Stimulated activated CD8-positive, alpha-beta memory T cell treated with anti-CD3 and anti-CD28 coated beads, Interleukin-12 subunit alpha, Interleukin-12 subunit beta, amount 100 ng/mL, for 24 hours (primary cell): ENCODE data around the gene PSAP.
"Not testable (repeated sequence)": the region's sequence is repeated elsewhere in the genome, so short reads cannot be mapped to it uniquely, and the experiment has no call there.

Experiments used
- DNase-seq: peaks from one replicate; pipeline ENCODE4 v3.0.0-alpha.2; 2020; ENCODE audit errors: extremely low read depth

The PSAP gene

DNA sequence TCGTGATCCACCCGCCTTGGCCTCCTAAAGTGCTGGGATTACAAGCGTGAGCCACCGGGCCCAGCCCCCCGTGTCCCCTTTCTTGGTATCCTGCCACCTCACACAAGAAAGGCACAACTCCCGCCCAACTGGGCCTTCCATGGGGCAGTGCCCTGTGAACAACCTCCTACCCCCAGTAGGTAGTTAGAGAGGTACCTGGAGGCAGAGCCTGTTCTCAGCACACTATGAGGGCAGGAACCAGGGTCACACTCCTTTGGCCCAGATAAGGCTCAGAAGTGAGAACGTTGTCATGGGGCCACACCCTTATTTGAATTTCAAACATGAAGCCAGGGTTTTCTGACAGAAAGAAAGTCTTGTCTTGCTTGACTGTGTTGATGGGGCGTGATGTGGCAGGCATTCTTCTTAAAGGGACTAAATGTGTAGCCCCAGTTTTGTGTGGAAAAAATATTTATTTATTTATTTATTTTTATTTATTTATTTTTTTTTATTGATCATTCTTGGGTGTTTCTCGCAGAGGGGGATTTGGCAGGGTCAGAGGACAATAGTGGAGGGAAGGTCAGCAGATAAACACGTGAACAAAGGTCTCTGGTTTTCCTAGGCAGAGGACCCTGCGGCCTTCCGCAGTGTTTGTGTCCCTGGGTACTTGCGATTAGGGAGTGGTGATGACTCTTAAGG is 23.8 kb upstream of the PSAP start:
- DNase-seq = not testable (repeated sequence)

DNA sequence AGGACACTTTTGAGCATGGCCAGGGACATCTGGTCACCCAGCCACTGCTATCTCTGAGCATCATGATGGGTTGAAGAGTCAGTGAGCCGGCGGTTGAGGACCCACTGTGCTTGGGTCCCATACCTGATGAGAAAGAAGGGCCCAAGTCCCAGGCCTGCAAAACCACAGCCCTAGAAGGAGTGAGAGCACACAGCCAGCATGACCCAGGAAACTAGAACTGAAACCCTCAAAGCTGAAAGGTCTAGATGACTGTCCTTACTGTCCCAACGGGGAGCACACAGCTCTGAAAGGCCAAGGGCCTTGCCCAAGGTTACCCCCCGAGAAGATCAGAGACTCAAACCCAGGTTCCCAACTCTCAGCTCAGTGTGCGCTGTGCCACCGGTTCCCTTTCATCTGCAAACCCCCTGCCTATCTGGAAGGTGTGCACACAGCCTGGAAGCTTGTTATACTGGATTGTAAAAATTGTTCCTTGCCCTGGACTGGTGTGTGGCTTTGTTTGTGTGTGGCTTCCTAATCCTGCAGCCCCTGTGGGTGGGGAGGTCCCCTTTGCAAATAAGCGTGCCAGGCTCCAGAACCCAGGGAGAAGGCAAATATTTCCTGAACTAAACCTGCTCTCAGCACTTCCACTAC is 22.6 kb upstream of the PSAP start:
- DNase-seq = no peak

DNA sequence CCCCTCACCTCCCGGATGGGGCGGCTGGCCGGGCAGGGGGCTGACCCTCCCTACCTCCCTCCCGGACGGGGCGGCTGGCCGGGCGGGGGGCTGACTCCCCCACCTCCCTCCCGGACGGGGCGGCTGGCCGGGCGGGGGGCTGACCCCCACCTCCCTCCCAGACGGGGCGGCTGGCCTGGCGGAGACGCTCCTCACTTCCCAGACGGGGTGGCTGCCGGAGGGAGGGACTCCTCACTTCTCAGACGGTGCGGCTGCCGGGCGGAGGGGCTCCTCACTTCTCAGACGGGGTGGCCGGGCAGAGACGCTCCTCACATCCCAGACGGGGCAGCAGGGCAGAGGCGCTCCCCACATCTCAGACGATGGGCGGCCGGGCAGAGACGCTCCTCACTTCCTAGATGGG is 18.6 kb upstream of the PSAP start:
- not testable (repeated sequence) for DNase-seq

DNA sequence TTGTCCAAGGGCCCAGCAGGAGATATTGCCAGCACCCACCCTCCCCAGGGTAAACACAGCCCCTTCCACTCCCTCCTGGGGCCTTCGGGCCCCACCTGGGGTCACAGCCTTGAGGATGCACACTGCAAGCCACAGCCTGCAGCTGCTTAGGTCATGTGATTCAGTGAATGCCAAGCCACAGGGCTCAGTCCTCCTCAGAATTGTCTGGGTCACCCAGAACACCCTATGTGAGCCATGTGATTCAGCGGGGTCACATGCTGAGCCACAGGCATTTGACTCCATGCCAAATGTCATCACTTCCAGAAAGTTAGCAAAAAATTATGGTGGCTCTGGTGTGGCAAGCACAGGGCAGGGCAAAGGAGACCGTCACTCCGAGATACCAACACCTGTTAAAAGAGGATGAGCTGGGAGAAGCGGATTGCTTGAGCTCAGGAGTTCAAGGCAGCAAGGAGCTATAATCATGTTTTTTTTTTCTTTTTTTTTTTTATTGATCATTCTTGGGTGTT is 17.2 kb upstream of the PSAP start:
- DNase-seq = no peak

DNA sequence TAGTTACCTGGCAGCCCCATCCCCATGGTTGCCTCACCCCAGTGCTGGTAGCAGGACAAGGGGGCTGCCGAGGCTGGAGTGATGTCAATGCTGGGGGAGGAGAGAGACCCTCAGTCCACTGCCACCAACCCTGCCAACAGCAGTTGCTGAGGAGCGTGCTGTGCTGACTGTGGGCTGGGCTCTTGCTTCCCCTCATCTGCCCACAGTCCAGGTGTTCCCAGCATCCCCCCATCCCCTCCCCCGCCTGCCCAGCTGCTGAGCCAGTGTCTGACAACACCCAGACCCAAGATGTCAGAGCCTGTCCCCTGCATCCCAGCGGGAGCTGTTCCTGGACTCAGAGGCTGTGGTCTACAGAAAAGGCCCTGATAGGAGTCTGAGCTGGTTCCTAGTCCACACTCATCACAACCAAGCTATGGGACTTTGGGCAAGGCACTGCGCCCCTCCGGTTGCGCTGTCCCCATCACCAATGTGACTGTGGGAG is 14.6 kb upstream of the PSAP start:
- no peak for DNase-seq

DNA sequence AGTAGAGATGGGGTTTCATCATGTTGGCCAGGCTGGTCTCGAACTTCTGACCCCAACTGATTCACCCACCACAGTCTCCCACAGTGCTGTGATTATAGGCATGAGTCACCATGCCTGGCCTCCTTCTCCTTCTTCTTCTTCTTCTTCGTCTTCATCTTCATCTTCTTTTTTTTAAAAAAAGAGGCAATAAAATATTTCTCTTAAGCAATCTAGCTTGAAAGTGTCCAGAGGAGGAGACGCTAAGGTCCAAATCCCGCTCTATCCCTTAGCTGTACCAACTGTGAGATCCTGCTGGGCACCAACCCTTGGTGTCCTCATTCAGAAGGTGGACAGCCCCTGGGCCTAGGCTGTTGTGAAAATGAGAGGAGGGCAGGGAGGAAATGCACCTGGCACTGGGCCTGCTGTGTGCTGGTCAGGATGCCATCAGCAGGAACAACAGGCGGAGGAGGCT is 13.9 kb upstream of the PSAP start:
- DNase-seq = no peak

DNA sequence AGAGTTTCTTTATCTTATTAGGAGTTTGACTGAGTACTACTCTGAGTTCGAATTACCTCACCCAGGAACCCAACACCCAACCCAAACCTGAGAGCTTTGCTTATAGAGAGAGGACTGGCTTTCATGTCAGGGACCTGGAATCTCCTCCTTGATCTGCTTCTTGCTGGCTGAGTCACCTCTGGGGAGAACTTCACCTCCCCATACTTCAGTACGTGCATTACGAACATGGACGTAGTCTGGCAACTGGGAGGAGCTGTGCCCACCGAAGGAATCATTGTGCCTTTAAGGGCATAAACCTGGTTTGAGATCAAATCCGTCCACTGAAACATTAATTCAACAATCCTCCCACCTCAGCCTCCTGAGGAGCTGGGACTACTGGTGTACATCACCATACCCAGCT is 12.2 kb upstream of the PSAP start:
- DNase-seq = no peak

DNA sequence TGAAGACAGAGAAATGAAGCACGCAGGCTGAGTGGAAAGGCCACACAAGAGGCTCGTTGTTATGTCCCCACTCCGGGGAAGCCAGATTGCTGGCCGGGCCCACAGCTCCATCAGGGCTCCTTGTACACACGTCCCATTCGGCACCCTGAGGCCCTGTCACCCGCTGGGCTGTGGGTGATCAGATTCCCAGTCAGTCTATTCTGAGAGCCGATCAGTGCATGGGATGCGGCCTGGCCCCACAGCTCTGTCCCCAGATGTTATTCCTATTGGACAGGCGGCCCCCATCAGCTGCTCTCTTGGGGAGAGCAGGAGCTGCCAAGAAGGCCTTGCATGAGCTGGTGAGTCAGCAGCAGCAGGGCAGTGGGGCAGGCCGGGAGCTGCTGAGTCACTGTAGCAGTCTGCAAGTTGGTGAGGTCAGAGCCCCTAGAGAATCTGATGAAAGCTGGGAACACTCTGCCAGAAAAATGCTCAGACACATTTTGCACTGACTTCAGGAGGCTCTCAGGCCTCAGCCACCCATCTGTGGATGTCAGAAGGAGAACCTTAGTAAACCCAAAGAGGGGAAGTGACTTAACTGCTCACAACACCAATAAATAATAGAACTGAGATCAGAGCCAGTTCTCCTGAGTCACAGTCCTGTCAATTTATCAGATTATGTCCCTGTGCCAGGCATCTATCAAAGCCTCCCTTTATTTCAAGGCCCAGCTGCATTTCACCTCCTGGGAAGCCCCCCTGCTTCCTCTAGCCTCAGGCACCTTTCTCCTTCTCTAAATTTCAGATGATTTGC is 9.4 kb upstream of the PSAP start:
- DNase-seq = peak; percentile 8

DNA sequence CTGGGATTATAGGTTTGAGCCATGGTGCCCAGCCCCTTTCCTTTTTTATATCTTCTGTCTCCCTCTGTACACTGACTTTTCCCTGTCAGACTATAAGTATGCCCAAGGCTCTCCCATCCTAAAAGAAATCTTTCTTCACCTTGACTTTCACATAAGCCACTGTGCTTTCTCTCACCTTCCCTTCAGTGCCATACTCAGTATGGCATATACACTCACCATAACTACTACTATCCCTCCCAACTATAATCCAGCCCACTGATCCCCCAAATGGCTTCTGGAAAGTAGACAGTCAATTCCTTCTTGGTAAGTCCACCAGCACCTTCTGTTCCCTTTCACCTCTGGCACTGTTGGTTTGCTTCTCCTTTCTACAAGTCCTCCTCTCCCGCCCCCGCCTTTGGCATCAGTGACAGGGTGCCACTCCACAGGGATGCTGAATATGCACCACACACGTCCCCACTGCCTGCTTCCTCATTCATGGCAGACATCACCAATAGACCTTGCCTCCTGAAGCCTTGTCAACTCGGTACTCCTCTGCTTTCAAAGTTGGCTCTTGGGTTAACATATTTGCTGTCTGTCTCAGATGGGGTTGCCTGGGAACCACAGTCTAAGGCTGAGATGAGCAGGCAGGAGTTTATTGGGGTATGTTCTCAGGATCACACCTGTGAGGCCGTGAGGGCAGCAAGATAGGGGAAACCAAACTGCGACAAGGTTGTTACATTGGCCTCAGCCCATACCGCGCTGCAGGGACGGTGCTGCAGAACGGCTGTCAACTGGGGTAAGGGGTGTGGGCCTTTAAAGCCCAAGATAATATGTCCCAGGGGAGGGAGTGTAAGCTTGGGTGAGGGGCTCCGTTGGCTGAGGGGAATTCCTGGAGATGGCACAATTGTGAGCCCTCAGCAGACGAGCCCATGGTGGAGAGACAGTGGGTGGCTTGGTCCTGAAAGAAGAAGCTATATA is 7.2 kb upstream of the PSAP start:
- DNase-seq = no peak

DNA sequence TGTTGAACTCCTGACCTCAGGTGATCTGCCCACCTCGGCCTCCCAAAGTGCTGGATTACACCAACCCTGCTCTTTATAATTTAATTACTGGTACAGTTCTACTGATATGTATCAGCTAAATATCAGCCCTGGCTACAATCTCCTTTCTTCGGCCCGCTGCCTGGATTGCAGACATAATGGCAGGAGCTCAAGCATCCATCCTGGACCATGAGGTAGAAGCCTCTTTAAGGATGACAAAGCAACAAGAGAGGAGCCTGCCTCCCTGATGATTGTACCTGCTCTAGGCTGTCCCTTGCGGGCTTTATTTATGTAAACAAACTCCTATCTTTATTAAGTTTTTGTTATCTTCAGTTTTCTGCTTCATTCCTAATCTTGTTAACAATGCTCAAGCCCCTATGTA is 5.6 kb upstream of the PSAP start:
- DNase-seq = no peak

DNA sequence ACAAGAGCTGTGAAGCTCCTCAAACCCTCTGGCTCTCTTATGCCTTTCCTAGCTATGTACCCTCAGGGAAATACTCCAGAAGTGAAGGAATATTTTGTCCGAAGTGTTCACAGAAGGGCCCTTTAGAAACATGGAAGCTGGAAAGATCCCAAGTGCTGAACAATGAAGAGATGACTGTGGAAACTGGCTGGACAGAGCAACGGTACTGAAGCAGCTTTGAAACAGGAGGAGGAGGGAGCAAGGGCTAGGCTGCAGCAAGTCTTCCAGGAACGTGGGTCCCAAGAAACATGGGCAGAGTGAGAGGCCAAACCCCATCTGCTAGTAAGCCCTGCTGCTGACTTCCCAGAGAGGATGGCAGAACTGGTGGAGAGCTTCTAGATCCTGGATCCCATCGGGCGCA is 3.0 kb upstream of the PSAP start:
- no peak for DNase-seq

DNA sequence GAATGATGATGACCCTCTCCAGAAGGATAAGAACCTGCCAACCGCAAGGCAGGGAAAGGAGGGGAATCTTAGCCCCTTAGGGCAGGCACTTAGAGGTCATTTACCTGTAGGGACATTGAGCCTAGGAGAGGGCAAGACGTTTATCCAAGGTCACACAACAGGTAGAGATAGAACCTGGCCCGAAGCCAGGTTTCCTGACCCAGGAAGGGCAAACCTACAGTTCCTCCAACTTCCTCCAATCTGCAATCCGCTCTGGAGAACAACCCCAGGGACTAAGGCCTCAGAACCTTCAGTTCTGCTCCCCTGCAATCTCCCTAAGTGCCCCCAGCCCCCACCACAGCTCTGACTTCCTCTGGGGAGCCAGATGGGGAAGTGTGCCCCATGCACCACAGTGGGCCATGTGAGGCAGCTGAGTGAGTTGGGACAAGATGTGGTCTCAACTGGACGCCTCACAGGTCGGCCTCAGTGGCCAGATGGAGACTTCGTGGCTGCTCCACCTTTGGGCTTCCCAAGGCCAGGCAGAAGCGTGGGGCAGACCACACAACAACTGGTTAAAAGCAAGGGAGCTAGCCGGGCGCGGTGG is 1.4 kb upstream of the PSAP start:
- DNase-seq = no peak

DNA sequence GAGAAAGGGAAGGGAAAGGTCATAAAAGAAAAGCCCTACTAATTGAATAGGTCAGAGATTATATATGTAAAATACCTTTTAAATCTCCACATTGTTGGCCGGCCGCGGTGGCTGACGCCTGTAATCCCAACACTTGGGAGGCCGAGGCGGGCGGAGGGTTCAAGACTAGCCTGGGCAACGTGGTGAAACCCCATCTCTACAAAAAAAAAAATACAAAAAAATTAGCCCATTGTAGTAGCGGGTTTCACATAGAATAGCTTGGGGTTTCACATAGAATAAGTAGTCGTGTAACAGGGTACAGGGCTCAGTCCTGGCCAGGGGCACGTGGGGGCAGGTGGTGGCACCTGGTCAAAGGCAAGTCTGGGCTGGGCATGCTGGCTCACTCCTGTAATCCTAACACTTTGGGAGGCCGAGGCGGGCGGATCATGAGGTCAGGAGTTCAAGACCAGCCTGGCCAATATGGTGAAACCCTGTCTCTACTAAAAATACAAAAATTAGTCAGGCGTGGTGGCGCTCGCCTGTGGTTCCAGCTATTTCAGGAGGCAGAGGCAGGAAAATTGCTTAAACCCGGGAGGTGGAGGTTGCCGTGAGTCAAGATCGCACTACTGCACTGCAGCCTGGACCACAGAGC is 529 bp upstream of the PSAP start:
- DNase-seq = not testable (repeated sequence)

DNA sequence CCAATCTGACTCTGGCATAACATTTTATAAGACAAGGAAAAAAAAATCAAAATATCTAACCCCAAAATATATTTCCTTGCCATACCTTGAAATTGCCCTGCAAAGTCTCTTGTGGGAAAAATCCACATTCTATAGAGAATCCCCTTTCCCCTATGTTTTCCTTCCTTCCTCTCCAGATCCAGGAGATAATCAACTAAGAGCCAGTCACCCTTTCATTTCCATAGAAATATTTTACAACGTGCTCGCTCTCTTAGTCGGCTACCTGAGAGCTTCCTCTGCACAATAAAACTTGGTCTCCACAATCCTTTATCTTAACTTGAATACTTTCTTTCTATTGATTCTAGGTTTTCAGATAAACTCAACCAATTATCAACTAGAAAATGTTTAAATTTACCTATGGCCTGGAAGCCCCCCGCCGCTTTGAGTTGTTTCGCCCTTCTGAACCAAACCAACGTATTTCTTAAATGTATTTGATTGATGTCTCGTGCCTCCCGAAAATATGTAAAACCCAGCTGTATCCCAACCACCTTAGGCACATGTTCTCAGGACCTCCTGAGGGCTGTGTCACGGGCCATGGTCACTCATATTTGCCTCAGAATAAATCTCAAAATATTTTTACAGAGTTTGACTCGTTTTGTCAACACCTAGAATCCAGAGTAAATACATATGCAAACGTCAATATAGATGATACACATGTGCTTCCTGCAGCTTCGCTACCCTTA is 869 bp downstream of the PSAP start:
- no peak for DNase-seq

DNA sequence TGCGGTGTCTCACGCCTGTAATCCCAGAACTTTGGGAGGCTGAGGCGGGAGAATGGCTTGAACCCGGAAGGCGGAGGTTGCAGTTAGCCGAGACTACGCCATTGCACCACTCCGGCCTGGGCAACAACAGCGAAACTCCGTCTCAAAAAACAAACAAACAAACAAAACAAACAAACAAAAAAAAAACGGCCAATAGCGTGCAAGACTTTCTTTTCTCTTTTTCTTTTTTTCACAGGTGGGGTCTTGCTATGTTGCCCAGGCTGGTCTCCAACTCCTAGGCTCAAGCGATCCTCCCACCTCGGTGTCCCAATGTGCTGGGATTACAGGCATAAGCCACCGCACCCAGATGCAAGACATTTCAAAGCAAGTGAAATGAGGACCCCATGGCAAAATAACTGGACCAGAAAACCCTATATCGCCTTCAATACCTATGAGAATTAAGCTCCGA is 1.6 kb downstream of the PSAP start:
- DNase-seq = no peak

DNA sequence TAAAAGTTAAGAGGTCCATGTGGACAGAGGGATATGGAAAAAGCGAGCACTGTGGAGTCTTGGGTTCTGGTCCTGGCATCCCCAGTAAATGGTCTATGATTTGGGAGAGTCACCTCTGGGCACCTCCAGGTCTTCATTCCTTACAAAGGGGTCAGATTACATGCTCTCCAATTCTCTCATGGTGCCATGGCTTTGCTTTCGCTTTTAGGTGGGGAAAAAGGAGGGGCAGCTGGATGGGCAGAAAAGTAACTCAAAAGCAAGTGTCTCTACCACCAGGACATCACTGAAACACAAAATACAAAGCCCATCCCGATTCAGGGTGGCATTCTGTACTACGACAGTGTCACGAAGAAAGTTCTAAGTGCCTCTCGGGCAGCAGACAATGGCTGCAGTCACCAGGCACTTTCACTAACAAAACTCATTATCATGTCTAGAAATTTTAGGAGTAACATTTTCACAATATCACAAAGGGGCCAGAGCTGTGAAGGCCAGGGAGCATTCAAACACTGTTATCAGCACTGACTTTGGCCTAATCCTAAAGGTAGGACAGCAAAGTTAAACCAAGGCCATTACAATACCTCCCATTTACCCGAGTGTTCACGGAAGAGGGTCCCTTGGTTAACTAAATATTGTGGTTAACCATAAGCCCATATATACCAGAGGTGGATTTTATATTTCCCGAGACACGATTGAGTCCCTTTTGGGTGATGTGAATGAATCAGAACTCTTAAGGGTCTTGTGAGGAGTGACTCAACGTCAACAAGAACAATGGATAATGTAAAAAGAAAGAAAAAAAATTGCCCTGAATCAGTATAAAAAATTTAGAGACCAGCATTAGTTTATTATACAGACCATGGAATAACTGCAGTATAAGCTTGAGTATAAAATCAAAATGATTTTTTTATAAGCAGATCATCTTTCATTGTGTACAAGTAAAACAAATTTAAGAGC is 2.5 kb downstream of the PSAP start:
- no peak for DNase-seq

DNA sequence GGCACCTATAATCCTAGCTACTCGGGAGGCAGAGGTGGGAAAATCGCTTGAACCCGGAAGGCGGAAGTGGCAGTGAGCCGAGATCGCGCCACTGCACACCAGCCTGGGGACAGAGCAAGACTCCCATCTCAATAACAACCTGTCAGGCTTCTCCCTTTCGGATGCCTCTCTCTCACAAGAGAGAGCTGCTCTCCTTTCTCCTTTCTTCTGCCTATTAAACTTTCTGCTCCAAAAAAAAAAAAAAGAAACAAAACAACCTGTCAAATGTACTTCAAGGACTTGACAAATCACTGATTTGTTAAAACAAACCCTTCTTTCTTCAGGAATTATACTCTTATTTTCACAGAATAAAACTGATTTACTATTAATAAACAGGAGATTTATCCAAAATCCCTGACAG is 3.6 kb downstream of the PSAP start:
- DNase-seq = no peak

DNA sequence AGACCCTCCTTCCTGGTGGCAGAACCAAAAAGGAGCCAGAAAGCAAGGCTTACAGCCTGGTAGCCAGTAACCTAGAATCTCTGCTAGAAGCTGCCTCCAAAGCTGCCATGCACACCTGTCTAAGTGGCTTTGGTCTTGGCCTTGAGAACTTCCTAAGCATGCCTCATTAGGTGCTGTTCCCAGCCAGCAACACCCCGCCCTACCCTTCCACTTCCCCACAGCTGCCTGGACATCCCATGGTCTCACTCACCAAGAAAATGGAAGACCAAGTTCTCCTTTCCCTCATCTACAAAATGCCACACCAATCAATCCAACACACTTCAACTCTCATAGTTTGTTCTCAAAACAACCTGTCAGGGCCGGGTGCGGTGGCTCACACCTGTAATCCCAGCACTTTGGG is 4.2 kb downstream of the PSAP start:
- no peak for DNase-seq
